DMS114 treated with DMSO at 0.1 percent for 48 hours (cell line): ENCODE measurements around the gene BFSP2.

ENCODE experiments used
- DNase-seq: peaks from one replicate; lab custom pipeline; 2025; ENCODE audit not compliant: unreplicated experiment; lab: John Stamatoyannopoulos, UW

The BFSP2 gene

DNA sequence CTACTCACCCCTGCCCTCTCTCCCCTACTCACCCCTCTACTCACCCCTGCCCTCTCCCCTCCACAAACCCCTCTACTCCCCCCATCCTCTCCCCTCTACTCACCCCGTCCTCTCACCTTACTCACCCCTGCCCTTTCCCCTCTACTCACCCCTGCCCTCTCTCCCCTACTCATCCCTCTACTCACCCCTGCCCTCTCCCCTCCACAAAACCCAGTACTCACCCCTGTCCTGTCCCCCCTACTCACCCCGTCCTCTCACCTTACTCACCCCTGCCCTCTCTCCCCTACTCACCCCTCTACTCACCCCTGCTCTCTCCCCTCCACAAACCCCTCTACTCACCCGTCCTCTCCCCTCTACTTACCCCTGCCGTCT, 14.2 kb downstream of the BFSP2 start:
- no peak for DNase-seq

DNA sequence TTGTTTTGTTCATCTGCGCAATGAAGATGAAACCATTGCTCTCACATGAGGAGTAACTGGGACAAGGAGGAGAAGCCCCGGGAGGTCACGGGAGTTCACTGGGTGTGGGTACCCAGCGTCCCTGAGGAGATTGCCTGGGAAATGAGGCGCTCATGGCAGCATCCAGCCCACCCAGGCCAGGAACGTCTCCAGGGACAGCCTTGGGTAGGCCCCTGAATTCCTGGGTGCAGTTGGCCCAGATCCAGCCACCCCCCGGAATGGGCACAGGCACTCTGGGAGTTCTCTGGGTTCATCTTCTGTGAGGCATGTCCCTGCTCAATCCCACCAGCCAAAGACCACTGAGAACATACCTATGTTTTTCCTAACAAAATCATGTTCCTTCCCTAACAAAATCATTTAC, 18.5 kb downstream of the BFSP2 start:
- DNase-seq: no peak

DNA sequence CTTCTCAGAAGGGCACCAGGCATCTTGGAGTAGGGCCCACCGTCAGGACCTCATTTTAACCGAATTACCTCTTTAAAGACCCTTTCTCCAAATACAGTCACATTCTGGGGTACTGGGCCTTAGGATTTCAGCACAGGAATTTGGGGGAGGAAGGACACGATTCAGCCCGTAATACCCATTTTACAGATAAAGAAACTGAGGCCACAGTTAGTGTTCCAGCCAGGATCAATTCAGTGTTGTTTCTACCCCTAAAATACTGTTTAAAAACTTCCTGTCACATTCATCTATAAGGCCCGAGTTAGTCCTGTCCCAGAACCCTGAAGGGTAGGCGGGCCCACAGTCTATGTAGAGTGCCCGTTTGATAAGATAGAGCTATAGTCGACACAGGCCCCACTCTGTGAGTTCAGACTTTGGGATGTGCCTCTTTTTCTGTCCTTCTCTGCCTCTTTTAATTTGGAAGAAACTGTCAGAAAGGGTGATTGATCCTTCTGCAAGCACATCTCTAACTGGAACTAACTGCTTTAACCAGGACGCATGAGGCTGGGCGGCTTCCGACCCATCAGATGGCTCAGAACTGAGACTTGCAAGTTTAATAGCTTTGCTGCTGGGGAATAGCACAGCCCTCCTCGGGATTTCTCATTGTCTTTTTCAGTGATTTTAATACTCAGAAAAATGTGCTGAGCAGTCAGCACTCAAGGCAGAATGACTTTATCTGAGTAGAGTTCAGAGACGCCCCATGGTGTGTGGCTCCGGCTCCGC, 19.5 kb downstream of the BFSP2 start:
- DNase-seq: no peak

DNA sequence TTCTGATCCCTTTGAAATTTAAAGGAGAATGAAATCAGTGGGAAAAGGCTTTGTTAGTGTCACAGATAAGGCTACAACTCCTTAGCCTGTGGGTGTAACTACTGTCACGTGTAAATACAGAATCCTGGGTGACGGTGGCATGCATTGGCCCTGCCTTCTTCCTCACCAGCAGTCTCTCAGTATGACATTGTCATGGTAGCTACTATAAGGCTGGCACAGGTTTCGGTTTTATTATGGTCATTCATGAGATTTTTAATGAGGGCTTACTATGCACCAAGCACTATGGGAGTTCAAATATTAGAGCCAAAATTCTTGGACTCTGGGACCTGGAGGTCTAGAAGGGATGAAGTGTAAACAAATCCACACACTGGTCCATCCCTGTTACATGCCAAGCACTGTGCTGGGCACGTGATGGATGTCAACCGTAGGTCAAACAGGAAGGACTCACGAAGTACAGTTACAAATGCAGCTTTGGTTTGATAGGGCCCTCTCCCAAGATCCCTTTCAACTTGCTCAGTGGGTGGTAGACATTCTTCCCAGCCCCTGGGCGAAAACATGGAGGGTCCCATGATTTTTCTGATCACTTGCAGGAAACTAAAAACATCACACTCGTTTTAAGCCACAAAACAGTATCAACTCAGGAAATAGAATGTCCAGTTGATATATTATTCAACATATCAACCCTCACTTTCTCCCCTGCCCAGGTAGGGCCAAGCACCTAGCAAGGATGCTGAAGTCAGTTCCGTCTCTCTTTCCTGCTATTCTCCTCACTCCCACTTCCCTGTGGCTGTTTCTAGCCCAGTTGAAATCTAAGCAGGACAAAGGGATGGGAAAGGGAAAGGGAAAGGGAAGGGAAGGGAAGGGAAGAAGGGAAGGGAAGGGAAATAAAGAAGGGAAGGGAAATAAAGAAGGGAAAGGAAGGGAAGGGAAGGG, 25.3 kb downstream of the BFSP2 start:
- DNase-seq: no peak

DNA sequence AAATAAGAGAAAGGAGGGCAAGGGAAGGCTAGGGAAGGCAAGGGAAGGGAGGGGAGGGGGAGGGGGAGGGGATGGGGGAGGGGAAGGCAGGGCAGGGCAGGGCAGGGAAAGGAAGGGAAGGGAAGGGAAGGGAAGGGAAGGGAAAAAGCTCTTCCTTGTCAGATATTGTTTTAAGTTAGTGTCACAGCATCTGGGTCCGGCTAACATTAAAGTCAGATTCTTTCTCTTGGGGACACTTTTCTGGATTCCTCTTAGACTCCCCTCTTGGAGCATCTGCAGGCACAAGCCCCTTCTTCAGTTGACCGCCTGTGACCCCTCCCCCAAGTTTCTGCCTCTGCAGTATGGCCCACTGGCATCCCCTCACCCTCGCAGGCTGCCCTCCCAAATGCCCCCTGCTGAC, 26.0 kb downstream of the BFSP2 start:
- no peak for DNase-seq

GRCh38 chr3:133426721-133427120, 26.9 kb downstream of the BFSP2 start:
- DNase-seq: no peak

- DNase-seq: no peak
Measured at GRCh38 chr3:133428552-133428951, 28.7 kb downstream of the BFSP2 start.

DNA sequence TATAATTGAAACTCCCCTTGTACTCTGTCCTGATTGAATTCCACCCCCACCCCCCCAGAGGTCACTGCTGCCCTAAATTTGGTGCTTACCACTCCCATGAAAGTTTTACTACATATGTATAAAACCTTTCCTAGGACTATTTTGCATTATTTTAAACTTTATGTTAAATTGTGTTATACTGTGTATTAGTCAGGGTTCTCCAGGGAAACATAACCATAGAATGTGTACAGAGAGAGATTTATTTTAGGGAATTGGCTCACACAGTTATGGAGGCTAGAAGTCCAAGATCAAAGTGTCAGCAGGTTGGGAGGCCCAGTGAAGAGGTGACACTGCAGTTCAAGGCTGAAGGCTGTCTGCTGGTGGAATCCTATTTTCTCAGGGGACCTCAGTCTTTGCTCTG, 29.2 kb downstream of the BFSP2 start:
- DNase-seq: no peak

DNA sequence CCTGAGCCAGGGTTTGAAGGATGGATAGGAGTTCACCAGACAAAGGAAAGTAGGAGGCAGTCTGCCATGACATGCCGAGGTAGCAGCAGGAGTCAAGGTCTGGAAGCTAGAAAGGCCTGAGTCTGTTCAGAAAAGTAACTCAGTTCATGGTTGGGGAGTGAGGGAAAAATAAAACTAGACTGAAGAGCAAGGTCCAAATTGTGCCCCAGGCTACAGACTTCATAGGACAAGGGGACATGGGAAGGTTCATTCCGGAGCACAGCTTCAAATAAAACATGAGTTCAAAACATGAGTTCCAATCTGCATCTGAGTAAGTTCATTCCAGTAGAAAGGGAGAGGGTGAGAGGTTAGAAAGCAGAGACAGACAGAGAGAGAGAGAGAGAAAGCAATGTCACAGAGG, 39.7 kb downstream of the BFSP2 start:
- DNase-seq: no peak

DNA sequence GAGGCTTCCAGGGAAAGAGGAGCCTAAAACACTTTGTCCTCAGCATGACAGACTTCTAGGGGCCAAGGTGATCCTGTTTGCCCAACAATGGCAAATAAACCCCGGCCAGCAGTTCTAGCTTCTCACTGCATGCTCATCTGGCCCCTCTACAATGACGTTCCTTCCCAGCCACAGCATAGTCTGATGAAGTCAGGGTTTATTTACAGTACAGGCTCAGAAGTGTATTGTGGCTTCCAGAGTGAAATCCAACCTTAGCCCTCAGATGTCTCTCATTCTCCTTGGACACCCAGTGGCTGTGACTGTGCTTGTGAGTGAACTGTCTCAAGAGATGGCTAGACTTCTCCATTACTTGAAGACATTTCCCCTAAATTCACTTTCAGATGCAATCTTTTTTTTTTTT, 40.8 kb downstream of the BFSP2 start:
- no peak for DNase-seq

- no peak for DNase-seq
Measured at GRCh38 chr3:133441867-133442270, 42.0 kb downstream of the BFSP2 start.

- no peak for DNase-seq
Measured at GRCh38 chr3:133442518-133442917, 42.7 kb downstream of the BFSP2 start.

DNA sequence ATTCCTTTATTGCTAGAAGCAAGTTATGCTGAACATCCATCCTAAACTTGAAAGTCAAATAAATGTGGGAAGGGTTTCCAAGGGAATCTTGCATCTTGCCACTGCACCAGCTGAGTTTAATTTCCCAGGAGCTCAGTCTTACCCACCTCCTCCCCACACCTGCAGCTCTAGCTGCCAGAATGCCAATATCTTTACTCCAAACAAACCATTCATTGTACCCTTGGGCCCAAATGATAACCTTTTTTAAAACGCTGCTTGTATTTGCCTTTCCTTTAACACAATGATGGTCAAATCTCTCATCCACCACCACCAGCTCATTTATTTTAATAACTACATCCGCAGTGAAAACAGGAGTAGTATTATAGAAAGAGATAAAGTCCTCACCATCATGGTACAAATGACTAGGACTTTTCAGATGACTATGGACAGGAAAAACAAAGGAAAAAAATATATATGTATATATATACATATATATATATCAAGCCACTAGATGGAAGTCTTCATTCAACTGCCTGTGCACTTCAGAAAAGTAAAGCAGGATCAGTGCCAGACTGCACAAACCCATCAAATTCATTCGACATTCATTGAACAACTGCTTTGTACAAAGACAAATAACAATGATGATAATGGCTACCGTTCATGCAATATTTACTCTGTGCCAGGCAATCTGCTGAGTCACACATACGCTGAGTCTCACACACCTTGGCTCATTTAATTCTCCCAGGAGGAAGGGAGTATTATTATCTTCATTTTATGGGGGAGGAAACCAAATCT, 44.0 kb downstream of the BFSP2 start:
- no peak for DNase-seq

DNA sequence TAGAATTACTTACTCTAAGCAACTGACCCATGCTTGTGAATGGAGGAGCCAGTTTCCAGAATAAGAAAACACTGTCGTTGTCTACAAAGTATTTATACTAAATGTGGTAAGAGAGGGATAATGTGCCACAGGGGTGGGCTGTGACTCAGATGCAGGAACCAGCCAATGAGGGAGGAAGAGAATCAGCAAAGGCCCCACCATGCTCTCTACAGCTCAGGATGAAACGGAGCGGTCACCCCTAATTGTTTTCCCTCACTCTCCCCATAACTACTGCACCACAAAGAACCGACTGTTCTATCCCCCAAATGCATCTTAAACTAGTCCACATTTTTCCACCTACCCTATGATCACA, 44.5 kb downstream of the BFSP2 start:
- DNase-seq: no peak

- no peak for DNase-seq
Measured at GRCh38 chr3:133445108-133445507, 45.3 kb downstream of the BFSP2 start.

- DNase-seq: no peak
Measured at GRCh38 chr3:133447750-133448477, 48.1 kb downstream of the BFSP2 start.

GRCh38 chr3:133448478-133449122, 48.7 kb downstream of the BFSP2 start:
- DNase-seq: no peak

DNA sequence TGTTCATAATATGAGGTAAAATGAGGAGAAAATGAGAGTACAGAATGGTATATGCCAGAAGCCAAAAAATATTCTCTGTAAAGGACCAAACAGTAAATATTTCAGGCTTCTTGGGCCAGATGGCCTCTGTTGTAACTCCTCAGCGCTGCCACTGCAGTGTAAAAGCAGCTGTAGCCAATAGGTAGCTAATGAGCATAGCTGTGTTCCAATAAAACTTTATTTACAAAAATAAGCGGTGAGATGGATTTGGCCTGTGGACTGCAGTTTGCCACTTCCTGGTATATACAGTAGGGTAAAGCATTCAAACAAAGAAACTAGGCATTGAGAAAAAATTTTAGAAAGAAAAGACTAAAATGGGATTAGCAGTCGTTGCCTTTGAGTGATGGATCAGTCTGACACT, 51.5 kb downstream of the BFSP2 start:
- DNase-seq: no peak

DNA sequence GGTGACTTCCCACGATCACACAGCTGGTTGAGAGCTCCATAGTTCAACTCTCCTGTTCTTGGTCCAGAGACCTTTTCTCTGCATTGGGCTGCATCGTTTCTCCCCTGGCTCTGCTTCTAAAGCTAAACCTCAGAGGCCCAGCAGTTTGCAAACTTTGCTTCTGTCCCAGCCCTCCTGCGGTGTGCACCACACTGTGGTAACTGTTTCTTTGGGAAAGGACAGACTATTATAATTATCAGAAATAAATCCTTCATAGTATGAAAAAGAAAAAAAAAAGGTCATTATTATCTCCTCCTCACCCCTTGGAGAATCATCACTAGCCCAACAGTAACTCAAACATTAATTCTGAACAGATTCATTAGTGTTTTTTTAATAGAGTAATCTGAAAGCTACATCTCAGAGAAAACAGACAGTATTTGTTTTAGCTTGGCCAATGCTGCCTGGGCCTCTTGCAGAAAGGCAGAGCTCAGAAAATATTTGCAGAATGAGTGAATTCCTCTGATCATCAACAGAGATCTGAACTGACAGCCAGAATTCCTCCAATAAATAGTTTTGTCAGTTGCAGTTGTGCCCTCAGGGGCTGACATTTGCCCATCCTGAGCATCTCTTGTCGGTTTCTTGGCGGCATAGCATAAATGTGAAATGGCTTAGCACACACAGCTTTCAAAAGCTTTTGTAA, 52.9 kb downstream of the BFSP2 start:
- DNase-seq: no peak

GRCh38 chr3:133453383-133453782, 53.5 kb downstream of the BFSP2 start:
- no peak for DNase-seq
